GM19239 (cell line): ENCODE data around the gene AAK1.
"Not testable (repeated sequence)": the region's sequence is repeated elsewhere in the genome, so short reads cannot be mapped to it uniquely, and the experiment has no call there.

ENCODE experiments used
- DNase-seq: peaks from one replicate; pipeline ENCODE4 v3.0.0; 2011; ENCODE audit warnings: low spot score; ENCODE audit not compliant: insufficient read length
- FAIRE-seq: peaks from 2 replicates; lab custom pipeline; 2011; peaks lifted over from hg19 to GRCh38; lab: Jason Lieb, UNC

The AAK1 gene

DNA sequence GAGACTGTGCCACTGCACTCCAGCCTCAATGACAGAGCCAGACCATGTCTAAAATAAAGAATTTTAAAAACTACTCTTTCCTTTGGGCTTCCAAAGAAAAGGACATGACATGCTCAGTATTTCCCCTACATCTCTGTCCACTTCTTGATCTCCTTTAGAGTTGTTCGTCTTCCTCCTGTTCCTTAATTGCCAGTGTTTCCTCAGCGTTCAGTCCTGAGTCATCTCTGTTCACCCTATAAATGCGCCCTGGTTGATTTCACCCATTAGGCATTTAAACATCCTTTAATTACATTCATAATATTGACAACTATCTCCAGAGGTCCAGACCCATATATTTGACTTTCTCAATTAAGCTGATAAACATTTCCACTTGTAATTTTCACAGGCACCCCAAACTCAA, 64.0 kb downstream of the AAK1 start:
- DNase-seq = no peak
- no peak for FAIRE-seq

DNA sequence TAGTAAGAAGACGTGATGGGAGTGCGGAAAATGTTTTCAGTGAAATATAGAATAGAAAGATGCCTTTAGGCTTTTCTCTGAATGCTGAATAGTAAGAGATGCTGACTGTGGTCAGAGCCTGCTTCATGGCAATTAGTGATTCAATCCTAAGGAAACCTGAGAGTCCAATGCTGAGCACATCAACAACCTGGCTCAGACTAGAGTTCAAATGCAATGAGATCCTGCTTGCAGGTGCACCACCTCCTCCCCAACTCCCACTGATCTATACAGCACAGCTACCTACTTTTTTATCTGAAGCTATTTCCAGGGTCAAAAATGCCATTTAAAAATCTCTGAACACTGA, 65.4 kb downstream of the AAK1 start:
- FAIRE-seq = no peak
- no peak for DNase-seq

DNA sequence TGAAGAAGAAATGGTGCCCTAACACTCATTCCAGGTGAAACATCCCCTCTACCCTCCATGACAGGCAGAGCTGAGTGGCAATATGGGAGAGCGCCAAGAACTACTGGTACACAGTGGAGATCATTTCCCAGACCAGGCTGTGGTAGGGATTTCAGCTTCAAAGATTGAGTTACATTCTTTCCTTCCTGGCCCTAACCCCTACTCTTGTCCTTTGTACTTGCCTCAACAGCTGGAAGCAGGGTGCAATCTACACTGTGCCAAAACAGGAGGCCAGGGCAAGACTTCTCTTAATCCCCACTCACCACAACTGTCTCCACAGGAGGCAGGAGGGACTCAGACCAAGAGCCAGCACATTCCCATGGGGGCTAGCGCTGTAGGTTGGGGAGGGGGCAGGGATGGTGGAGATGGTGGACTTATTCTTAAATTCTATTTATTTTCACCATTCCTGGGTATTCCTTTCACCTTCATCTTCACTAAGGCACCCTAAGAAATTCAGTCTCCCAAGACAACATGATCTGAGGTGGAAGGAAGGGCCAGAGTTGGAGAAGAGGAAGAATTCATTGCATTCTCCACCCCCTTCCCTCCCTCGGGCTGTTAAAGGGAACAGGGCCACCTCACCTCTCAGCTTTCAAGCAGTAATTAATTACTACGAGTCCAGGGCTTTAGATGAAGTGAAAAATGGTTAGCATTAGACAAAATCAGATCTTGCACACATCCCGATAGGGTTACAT, 65.9 kb downstream of the AAK1 start:
- DNase-seq = no peak
- FAIRE-seq = no peak

DNA sequence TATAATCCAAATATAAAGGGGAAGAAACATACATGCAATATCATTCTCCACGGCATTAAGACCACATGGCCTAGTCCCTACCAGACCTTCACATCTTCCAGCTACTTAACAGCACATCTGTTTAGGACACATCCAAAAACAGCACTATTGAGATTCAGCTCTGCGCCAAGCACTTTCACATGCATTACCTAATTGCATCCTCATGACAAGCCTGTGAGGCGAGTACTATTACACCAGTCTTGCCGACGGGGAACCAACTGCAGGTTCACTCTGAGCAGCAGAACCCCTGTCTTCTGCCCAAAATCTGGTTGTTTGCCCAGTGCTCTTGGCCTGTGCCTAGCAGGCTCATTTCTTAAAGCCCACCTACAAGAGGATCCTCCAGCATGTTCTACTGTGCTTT, 66.7 kb downstream of the AAK1 start:
- DNase-seq = no peak
- no peak for FAIRE-seq

DNA sequence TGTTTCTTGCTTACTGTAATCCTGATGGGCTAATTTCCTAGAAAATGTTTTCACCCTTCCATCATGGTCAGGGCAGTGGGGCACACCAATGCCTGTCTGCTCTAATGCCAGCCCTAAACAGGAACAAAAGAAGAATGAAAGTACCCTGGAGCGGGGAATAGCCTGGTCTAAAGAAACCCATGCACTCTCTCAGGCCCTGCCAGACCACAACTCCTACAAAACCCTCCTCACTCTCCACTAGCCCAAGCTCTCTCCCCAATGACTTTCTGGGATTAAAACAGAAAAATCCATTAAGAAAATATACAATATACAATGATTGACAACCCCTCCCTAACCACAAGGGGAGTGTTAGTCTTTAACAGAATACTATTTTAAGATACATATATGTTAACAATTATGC, 67.6 kb downstream of the AAK1 start:
- no peak for DNase-seq
- no peak for FAIRE-seq

DNA sequence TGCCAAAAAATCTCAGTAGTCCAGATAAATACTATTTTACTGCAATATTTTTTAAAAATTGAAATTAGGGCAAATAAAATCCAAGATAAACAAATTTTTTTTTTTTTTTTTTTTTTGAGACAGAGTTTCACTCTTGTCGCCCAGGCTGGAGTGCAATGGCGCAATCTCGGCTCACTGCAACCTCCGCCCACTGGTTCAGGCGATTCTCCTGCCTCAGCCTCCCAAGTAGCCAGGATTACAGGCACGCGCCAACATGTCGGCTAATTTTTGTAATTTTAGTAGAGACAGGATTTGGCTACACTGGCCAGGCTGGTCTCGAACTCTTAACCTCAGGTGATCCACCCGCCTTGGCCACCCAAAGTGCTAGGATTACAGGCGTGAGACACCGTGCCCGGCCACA, 68.2 kb downstream of the AAK1 start:
- not testable (repeated sequence) for FAIRE-seq, DNase-seq

DNA sequence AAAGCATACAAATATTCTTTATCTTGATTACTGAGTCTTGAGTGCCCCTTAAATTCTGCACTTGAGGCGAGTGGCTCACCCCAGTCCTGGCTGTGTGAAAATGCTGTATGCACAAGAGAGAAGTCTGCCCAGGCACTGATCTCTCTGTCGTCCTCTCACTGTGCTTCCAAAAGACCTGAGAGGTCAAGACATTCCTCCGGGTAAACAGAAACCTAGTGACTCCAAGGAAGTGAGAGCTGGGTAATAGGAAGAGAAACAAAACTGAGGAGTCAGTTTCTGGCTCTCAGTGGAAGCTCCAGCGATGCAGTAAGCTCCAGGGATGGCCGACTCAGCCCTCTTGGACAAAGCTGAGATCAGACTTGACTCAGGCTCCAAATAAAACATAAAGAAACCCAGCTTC, 70.9 kb downstream of the AAK1 start:
- FAIRE-seq (no peak), DNase-seq (no peak)

DNA sequence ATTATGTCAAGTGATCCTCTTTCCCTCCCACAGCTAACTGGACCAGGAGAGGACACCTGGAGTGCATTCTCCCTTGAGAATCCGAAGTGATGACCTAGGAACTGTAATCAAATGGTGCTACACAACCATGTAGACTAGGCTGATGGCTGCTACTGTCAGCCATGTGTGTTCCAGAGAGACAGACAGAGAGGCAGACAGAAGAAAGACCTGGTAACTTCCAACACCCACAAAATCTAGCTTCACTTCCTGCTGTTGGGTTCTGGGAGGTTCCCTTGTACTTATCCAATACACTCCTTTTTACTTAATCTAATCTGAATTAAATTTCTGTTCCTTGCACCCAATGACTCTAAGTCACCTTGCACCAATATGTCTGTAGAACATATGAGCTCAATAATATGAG, 72.3 kb downstream of the AAK1 start:
- FAIRE-seq (no peak), DNase-seq (no peak)

DNA sequence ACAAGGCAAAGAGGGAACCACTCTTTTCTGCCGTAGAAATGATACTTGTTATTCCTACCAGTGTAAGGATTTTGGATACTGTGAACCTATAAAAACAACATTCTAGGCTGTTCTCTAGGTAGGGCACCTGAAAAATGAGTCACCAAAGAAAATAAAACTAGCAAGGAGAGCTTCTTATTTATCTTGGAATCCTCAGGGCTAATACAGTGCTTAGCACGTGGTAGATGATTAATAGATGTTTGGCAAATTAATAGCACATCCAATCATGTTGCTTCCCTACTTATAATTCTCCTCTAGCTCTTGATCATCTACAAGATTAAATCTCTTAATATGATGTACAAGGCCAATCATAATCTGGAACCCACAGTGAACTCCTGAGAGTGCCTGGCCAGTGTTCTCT, 73.1 kb downstream of the AAK1 start:
- DNase-seq (no peak), FAIRE-seq (no peak)

DNA sequence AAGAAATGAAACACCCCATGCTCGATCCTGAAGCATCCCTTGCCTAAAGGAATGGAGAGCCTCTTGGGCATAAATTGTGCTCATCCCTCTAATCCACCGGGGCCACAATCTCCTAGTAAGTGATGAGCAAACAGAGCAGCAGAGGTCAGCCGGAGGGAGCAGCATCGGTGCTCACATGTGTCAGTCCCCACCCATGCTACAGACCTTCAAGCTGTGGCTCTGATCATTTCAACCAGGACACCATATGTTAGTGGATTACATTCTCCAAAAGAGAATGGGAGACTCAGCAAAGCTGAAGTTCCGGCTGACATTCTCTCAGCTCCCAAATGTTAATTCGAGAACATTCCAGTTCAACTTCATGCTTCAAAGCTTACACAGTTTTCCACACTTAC, 75.6 kb downstream of the AAK1 start:
- FAIRE-seq (no peak), DNase-seq (no peak)

DNA sequence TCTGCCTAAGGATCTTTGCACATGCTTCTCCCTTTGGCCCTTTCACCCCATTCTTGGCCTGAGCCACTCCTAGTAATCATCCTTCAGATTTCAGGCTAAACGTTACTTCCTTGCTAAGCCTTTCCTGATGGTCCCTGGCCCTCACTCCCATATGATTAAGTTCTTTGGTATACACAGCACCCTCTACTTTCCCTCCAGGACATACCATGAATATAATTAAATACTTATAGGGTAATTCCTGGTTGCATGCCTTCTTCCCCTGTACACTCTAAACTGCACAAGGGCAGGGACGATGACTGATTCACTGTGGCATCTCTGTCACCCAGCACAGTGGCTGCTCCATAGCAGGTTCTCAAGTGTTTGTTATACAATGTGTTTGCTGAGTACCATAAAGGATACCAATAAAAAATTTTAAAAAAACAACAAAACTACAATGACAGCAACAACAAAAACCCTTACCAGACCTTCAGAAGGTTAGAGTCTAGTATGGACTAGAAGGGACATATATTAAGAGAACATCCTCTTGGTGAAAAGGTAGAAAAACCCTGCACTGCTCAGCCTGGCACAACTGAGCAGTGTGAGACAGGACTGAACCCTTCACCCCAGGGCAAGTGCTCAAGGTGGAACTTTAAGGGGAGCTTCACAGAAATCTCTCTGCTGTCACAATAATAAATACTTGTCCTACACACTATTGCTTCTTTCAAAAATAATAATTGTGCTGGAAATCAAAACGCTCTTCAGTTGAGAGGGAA, 76.2 kb downstream of the AAK1 start:
- no peak for DNase-seq

DNA sequence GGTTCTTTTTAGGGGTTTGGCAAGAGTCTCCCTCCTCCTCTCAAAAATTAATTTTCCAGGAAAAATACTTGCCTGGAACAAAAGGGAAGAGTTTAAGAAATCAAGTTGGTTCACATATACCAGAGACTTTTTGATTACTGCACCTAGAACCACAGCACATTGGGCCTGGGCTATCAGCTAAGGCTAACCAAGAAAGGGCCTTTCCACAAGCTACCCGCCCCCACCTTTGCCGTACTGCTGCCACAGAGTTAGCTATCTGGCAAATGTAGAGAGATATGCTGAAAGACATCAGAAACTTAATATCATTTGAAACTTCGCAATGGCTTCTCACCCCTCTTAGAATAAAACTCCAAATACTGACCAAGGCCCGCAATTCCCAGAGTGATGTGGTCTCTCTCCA, 76.9 kb downstream of the AAK1 start:
- FAIRE-seq (no peak), DNase-seq (no peak)

More for the DNA sequence above, 76.2 kb downstream of the AAK1 start:
- no peak for FAIRE-seq

DNA sequence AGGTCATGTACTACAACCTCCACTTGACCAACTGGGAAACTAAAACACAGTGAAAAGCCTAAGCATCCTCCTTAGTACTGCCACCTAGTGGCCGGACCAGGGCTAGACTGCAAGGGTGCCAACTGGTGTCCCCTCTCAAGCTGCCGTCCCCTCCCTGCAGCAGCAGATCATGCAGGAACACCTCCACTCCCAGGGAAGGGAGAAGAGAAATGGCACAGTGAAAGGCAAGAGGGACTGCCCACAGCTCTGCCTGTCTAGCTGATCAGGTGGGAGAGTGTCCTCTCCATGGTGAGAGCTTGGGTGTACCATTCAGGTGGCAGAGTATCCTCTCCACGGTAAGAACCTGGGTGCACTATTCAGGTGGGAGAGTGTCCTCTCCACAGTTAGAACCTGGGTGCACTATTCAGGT, 78.1 kb downstream of the AAK1 start:
- DNase-seq (peak; percentile 55), FAIRE-seq (peak; percentile 75)

DNA sequence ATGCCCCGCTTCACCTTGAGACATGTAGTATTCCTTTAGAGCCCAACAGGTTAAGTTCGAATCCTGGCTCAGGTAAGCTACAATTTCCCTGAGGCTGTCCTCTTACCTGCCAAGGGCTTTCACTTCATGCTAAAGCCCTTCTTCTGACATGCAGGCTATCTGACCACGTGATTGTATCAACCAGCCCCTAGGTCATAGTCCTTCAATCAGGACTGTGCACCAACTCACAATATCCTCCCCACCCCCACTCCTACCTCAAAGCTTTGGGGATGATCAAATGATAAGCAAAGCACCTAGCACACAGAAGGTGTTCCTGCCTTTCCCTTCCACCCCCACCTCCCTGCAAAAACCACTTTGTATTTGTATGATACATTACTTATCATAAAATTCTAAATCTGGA, 78.9 kb downstream of the AAK1 start:
- FAIRE-seq (no peak), DNase-seq (no peak)

DNA sequence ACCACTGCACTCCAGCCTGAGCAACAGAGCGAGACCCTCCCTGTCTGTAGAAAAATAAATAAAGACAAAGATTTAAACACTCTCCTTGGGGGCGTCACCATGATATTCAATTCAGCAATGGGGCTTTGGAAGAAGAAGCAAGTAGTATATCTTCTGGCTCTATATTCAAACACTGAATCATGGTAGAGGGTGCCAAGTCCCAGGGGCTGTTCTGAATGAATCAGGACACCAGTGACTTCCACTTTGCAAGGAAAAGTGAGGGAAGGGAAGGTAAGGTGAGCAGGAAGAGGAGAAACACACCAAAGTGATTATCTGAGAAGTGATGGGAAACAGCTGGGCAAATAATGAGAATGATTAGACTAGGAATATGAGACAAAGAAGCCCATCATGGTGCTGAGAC, 80.5 kb downstream of the AAK1 start:
- no peak for DNase-seq

DNA sequence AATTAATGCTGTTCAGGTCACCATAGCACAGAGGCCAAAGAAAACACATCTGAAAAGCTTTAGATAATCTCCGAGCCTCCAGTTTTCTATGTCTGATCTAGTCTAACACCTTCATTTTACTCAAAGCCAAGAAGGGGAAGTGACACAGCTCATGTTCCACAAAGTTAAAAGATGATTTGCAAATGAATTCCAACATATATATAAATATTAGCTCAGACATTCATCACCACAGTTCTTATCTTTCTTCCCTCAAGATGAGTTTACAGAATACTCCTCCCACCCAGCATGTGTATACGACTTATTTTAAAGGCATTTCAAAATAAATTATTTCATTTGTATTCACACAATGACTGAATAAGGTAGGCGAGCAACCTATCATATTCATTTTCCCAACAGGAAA, 82.4 kb downstream of the AAK1 start:
- FAIRE-seq = no peak
- no peak for DNase-seq

More for the DNA sequence above, 80.5 kb downstream of the AAK1 start:
- FAIRE-seq = no peak

DNA sequence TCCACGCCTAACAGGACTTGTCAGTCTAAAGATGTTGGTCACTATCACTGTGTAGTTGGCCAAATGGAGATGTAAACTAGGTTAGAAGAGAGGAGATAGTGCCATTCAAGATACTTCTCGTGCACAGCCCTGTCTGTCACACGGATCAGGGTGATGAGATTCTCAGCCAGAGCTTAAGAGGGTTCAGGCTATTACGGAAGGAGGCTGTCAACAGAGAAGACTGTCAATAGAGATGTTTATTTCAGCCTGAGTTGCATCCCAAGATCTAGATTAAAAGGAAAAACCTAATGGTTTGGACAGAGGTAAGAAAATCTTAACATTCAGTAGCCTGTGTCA, 83.4 kb downstream of the AAK1 start:
- DNase-seq = no peak
- no peak for FAIRE-seq

DNA sequence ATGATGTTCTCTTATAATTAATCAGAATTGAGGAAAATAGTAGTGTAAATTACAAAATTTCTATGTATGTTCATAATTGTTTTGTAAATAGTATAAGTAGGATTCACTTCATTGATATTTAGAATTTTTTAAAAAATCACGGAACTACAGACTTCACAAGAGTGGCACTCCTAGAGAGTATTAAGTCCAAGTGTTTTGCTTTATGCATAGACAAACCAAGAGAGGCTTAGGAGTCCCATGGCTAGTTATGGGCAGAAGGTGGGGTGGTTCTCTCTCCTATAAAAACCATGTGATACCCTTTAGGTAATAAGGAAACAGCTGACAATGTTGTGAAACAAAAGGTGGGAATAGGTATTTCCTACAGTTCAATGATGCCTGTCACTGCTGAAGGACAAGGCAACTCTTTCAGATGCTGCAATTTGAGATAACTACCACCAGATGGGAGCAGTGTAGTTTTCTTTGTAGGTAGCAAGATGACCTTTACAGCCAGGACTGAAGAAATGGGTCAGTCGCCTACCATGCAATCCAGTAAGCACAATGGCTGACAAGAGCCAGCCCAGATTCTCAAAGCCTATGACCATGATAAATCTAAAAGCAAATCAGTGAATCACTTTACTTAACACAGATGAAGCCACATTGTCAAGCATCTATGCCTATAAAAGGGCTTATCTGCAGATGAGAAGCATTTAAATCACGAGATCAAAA, 83.9 kb downstream of the AAK1 start:
- peak; percentile 96 for FAIRE-seq
- DNase-seq = peak; percentile 41

DNA sequence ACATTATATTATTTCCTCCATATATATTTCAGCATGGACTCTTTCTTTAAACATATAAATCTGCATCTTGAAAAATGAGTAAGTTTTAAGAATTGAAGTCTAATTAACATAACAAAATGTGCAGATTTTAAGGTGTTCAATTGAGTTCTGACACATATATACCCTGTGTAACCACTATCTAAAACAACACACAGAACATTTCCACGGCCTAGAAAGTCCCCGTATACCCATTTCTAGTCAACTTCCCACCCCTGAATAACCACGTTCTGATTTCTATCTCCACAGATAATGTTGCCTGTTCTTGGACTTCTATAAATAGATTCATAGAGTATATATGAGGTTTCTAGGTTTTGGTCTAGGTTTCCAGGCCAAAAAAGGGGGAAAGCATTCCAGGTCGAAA, 87.5 kb downstream of the AAK1 start:
- FAIRE-seq = no peak
- DNase-seq = no peak

DNA sequence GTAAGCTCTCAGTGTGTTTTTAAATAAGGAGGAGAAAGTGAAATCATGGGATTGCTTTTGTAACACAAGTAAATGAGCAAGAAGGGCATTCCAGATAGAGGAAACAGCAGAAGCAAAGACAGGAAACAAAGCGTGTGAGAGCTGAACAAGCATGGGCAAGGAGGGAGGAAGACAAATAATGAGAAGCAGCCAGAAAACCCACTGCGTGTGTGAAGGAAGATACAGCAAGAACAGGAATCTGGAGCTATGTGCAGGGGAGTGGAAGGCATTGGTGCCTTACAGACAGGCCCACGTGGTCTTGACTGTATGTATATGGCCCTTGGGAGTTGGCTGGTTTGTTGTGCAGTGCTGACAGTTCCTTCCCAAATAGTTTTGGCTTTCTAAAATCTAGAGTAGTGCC, 88.6 kb downstream of the AAK1 start:
- peak; percentile 9 for DNase-seq
- peak; percentile 91 for FAIRE-seq

DNA sequence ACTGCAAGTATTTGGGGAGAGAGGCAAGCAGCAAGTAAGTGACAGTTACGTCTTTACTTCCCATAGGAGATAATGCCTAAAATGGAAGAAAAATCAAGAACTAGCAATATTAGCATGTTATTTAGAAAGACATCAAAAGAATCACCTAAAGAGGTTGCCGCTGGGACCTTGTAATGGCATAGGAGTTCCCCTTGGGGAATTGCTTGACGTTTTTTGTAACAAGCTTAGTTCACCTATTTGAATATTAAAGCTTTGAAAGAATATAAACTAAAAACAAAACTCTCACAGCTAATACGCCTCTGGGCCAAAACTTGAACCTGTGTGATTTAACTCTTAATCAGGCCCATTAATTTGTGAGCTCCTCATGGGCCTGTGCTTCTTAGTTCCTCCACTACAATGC, 89.0 kb downstream of the AAK1 start:
- DNase-seq (no peak), FAIRE-seq (no peak)

DNA sequence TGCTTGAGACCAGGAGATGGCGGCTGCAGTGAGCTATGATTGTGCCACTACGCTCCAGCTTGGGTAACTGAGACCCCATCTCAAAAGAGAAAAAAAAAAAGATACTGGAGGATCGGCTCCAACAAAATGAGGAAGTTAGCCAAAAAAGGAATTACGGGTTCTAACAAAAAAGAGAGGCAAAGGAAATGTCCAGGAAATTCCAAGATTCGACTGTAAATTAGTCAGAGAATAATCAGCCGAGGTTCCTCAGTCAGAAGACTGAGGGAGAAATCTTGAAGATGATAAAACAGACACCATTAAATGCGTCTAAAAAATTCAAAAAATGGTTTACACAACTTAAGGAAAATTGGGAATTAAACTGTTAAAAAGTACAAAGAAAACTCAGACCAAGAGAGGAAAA, 89.5 kb downstream of the AAK1 start:
- FAIRE-seq = no peak
- no peak for DNase-seq
